ENCODE data around the gene PLEKHA7.

DNA sequence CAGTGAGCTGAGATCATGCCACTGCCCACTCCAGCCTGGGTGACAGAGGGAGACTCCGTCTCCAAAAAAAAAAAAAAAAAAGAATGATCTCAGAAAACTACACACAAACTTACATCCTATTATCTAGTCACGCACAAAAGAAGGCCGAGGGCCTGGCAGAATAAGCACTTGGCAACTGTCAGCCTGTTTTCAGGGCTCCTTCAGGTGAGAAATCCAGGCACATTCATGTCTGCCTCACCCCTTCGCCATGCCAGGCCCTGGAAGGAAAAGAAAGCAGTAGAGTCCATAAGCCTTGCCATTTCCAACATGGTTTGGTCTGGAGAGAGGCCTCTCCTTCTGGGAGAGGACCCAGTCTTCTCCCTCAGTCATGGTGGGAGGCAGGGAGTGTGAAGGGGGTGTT lies 244.8 kb downstream of the PLEKHA7 start:
- TF ChIP-seq, protein P1, sequence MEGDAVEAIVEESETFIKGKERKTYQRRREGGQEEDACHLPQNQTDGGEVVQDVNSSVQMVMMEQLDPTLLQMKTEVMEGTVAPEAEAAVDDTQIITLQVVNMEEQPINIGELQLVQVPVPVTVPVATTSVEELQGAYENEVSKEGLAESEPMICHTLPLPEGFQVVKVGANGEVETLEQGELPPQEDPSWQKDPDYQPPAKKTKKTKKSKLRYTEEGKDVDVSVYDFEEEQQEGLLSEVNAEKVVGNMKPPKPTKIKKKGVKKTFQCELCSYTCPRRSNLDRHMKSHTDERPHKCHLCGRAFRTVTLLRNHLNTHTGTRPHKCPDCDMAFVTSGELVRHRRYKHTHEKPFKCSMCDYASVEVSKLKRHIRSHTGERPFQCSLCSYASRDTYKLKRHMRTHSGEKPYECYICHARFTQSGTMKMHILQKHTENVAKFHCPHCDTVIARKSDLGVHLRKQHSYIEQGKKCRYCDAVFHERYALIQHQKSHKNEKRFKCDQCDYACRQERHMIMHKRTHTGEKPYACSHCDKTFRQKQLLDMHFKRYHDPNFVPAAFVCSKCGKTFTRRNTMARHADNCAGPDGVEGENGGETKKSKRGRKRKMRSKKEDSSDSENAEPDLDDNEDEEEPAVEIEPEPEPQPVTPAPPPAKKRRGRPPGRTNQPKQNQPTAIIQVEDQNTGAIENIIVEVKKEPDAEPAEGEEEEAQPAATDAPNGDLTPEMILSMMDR (IDR thresholded peaks at IDR 0.05; ENCODE audit: low read depth, low read length, poor library complexity, severe bottlenecking) = no peak
- no peak for TF ChIP-seq EZH2phosphoT487 (IDR thresholded peaks at IDR 0.05; ENCODE audit: borderline replicate concordance, low read length)

All from DOHH2 (cell line).